DMS 273 treated with DMSO at 0.1 percent for 48 hours (cell line): Measurements from ENCODE around the gene CCDC138.
"Not testable (repeated sequence)": the region's sequence is repeated elsewhere in the genome, so short reads cannot be mapped to it uniquely, and the experiment has no call there.

ENCODE experiments used
- DNase-seq: peaks from one replicate; lab custom pipeline; 2025; lab: John Stamatoyannopoulos, UW

The CCDC138 gene

GRCh38 chr2:108786354-108787215, at the start of gene CCDC138:
Gene CCDC138 (plus strand): TSS chr2:108786771. CDS start chr2:108786823, 52 bp downstream.
- DNase-seq: peak; percentile 79

GRCh38 chr2:108757973-108758372, 28.6 kb upstream of the CCDC138 start:
- not testable (repeated sequence) for DNase-seq

GRCh38 chr2:108762618-108763017, 24.0 kb upstream of the CCDC138 start:
- not testable (repeated sequence) for DNase-seq

- DNase-seq: not testable (repeated sequence)
These were observed 19.9 kb upstream of the CCDC138 start for GRCh38 chr2:108766671-108767070.

- not testable (repeated sequence) for DNase-seq
These were observed 18.7 kb upstream of the CCDC138 start for GRCh38 chr2:108767859-108768258.

- DNase-seq: no peak
These were observed 10.1 kb upstream of the CCDC138 start for GRCh38 chr2:108776475-108776874.

- no peak for DNase-seq
These were observed 7.7 kb upstream of the CCDC138 start for GRCh38 chr2:108778857-108779256.

GRCh38 chr2:108786008-108786353, 590 bp upstream of the CCDC138 start:
- no peak for DNase-seq

- no peak for DNase-seq
These were observed 608 bp downstream of the CCDC138 start for GRCh38 chr2:108787216-108787541.

GRCh38 chr2:108803045-108803736, 16.6 kb downstream of the CCDC138 start:
- no peak for DNase-seq

GRCh38 chr2:108805032-108805431, 18.5 kb downstream of the CCDC138 start:
- DNase-seq: no peak

- no peak for DNase-seq
These were observed 19.2 kb downstream of the CCDC138 start for GRCh38 chr2:108805782-108806181.

GRCh38 chr2:108806371-108807113, 20.0 kb downstream of the CCDC138 start:
- no peak for DNase-seq

GRCh38 chr2:108809936-108810335, 23.4 kb downstream of the CCDC138 start:
- DNase-seq: no peak

- no peak for DNase-seq
These were observed 24.7 kb downstream of the CCDC138 start for GRCh38 chr2:108810993-108811957.

- DNase-seq: no peak
These were observed 27.2 kb downstream of the CCDC138 start for GRCh38 chr2:108813732-108814131.

- DNase-seq: no peak
These were observed 33.9 kb downstream of the CCDC138 start for GRCh38 chr2:108820482-108820881.

GRCh38 chr2:108823286-108823685, 36.7 kb downstream of the CCDC138 start:
- DNase-seq: no peak

- no peak for DNase-seq
These were observed 37.9 kb downstream of the CCDC138 start for GRCh38 chr2:108824316-108825070.

GRCh38 chr2:108825254-108825653, 38.7 kb downstream of the CCDC138 start:
- DNase-seq: no peak

GRCh38 chr2:108825736-108826135, 39.2 kb downstream of the CCDC138 start:
- DNase-seq: no peak
